Measurements from ENCODE around the gene GALT.

Gene GALT

DNA sequence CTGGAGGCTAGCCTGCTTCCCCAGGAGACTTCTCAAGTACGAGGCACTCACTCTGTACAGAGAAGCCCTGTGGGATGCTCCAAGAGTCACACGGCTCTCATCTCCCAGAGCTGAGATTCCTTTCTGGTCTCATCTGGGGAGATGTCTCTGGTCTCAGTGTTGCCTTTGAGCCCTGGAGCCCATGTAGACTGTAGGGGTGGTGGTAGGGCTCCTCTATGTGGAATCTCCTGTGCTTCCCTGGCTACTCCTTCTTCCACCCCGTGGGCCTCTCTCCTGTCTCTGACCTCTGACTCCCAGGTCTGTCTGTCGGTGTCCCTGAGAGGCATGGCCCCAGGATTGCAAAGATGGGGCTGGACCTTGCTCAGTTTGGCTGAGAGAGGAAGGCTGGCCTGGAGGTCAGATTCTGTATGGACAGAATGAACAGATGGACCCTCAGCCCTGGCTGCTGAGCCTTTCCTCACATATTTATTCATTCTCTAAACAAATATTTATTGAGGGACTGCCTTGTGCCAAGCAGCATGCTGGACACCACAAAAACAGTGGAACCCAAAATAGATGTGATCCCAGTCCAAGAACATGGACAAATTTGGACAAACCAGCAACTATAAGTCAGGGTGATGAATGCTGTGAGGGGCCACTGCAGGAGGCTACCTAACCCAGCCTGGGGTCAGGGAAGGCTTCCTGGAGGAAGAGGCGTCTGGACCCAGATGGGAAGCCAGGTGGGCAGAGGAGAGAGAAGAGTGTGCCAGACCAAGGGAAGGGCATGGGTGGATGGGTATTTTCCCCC, 42.0 kb downstream of the GALT start:
- TF ChIP-seq POLR2AphosphoS5 (IDR thresholded peaks at IDR 0.05; ENCODE audit: low read depth, low read length) (no peak), SIN3A (IDR thresholded peaks at IDR 0.05; ENCODE audit: borderline replicate concordance, insufficient read depth, low read length) (no peak), FOXP2 (optimal IDR thresholded peaks at IDR 0.05; ENCODE audit: borderline replicate concordance, extremely low read depth, extremely low read length, insufficient read depth) (no peak), TAF1 (IDR thresholded peaks at IDR 0.05; ENCODE audit: borderline replicate concordance, insufficient read depth, low read length) (no peak)
- TF ChIP-seq, protein P1, sequence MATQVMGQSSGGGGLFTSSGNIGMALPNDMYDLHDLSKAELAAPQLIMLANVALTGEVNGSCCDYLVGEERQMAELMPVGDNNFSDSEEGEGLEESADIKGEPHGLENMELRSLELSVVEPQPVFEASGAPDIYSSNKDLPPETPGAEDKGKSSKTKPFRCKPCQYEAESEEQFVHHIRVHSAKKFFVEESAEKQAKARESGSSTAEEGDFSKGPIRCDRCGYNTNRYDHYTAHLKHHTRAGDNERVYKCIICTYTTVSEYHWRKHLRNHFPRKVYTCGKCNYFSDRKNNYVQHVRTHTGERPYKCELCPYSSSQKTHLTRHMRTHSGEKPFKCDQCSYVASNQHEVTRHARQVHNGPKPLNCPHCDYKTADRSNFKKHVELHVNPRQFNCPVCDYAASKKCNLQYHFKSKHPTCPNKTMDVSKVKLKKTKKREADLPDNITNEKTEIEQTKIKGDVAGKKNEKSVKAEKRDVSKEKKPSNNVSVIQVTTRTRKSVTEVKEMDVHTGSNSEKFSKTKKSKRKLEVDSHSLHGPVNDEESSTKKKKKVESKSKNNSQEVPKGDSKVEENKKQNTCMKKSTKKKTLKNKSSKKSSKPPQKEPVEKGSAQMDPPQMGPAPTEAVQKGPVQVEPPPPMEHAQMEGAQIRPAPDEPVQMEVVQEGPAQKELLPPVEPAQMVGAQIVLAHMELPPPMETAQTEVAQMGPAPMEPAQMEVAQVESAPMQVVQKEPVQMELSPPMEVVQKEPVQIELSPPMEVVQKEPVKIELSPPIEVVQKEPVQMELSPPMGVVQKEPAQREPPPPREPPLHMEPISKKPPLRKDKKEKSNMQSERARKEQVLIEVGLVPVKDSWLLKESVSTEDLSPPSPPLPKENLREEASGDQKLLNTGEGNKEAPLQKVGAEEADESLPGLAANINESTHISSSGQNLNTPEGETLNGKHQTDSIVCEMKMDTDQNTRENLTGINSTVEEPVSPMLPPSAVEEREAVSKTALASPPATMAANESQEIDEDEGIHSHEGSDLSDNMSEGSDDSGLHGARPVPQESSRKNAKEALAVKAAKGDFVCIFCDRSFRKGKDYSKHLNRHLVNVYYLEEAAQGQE (IDR thresholded peaks at IDR 0.05; ENCODE audit: insufficient read depth in 1 of 2, low read depth in 2 of 2, low read length in 2 of 2): no peak

- no peak for TF ChIP-seq SIN3A (IDR thresholded peaks at IDR 0.05; ENCODE audit: borderline replicate concordance, insufficient read depth, low read length)
- no peak for TF ChIP-seq FOXP2 (optimal IDR thresholded peaks at IDR 0.05; ENCODE audit: borderline replicate concordance, extremely low read depth, extremely low read length, insufficient read depth)
- TF ChIP-seq TAF1 (IDR thresholded peaks at IDR 0.05; ENCODE audit: borderline replicate concordance, insufficient read depth, low read length): no peak
- TF ChIP-seq, protein P1 (IDR thresholded peaks at IDR 0.05; ENCODE audit: insufficient read depth in 1 of 2, low read depth in 2 of 2, low read length in 2 of 2): no peak
- no peak for TF ChIP-seq POLR2AphosphoS5 (IDR thresholded peaks at IDR 0.05; ENCODE audit: low read depth, low read length)
Measured at GRCh38 chr9:34689116-34689470, 42.6 kb downstream of the GALT start.

- TF ChIP-seq, protein P1 (IDR thresholded peaks at IDR 0.05; ENCODE audit: insufficient read depth in 1 of 2, low read depth in 2 of 2, low read length in 2 of 2): no peak
- TF ChIP-seq FOXP2 (optimal IDR thresholded peaks at IDR 0.05; ENCODE audit: borderline replicate concordance, extremely low read depth, extremely low read length, insufficient read depth) (no peak), TAF1 (IDR thresholded peaks at IDR 0.05; ENCODE audit: borderline replicate concordance, insufficient read depth, low read length) (no peak), POLR2AphosphoS5 (IDR thresholded peaks at IDR 0.05; ENCODE audit: low read depth, low read length) (no peak), SIN3A (IDR thresholded peaks at IDR 0.05; ENCODE audit: borderline replicate concordance, insufficient read depth, low read length) (no peak)
Measured at GRCh38 chr9:34689512-34689911, 43.0 kb downstream of the GALT start.

DNA sequence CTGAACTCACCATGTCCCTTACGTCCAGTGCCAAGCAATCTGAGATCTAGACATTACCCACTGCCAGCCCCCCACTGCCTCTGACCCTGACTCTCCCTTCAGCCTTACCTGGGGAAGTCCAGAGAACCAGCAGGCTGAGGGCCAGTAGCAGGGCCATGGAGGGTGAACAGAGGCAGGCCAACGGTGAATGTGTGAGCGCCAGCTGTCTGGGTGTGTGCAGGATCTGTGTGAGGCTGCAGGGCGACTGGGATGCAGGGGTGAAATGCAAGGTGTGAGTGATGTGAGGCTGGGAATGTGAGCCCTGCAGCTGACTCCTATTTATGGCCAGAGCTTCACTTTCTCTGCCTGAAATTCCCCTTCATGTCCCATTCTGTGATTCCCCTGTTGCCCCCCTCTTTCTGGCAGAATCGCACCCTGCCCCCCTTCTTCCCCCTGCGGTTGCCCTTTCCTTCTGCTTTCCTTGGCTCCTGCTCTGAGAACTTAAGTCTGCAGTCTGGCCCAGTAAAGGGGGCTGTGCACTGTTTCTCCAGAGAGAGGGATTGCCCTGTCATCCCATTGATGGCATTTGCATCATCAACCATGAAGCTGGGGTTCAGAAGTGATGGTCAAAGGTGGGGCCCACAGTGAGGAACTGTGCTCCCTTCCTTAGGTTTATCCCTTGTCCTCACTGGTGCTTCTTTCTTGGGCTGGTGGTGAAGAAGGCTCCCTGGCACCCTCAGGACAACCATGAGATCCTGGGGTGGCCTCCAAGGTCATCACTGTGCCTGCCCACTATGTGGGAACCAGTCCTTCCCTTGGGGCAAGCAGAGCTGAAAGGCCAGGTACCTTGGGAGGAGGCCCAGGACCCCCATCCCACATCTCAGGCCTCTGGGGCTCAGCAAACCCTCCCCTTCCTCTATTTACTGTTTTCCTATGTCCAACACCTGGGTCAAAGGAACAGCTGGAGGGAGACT, 44.8 kb downstream of the GALT start, which contains the start of gene CCL19:
CCL19 (minus strand) TSS at position 294 of the 953 bp plus-strand sequence; CDS start at position 157, 137 bp downstream.
- TF ChIP-seq POLR2AphosphoS5 (IDR thresholded peaks at IDR 0.05; ENCODE audit: low read depth, low read length): no peak
- TF ChIP-seq FOXP2 (optimal IDR thresholded peaks at IDR 0.05; ENCODE audit: borderline replicate concordance, extremely low read depth, extremely low read length, insufficient read depth): no peak
- TF ChIP-seq SIN3A (IDR thresholded peaks at IDR 0.05; ENCODE audit: borderline replicate concordance, insufficient read depth, low read length): no peak
- TF ChIP-seq TAF1 (IDR thresholded peaks at IDR 0.05; ENCODE audit: borderline replicate concordance, insufficient read depth, low read length): no peak
- TF ChIP-seq, protein P1 (IDR thresholded peaks at IDR 0.05; ENCODE audit: insufficient read depth in 1 of 2, low read depth in 2 of 2, low read length in 2 of 2): no peak

Measured in PFSK-1 (cell line).